ENCODE results near the gene PACSIN2.
A peak's percentile ranks its signal among the peaks of the same experiment; 100 is the strongest.
"Not testable (repeated sequence)": the region's sequence is repeated elsewhere in the genome, so short reads cannot be mapped to it uniquely, and the experiment has no call there.

Gene PACSIN2

GRCh38 chr22:42991010-42991651 is 23.8 kb downstream of the PACSIN2 start:
- DNase-seq, result no peak

- peak; percentile 20 for DNase-seq
These were observed 24.7 kb downstream of the PACSIN2 start for GRCh38 chr22:42990131-42990838.

DNA sequence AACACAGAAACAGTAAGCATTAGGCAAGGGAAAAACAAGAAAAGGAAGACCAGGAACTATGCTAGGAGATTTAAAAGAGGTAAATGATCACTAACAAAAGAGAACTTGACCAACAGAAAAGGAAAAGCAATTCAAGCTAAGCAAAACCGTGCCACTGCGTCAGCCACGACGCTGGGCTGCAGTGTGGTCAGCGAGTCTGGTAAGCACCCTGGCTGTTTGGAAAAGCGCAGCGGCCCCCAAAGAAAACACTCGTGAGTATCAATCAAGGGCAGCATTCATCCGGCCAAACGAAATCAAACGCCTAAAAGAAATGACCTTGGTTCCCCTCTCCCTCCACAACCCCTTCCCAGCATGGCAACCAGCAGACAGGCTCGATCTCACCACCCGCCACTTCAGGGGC is 28.8 kb downstream of the PACSIN2 start:
- DNase-seq, result no peak

- no peak for DNase-seq
These were observed 29.4 kb downstream of the PACSIN2 start for GRCh38 chr22:42985531-42985905.

GRCh38 chr22:42984814-42985530 is 30.0 kb downstream of the PACSIN2 start:
- no peak for DNase-seq

DNA sequence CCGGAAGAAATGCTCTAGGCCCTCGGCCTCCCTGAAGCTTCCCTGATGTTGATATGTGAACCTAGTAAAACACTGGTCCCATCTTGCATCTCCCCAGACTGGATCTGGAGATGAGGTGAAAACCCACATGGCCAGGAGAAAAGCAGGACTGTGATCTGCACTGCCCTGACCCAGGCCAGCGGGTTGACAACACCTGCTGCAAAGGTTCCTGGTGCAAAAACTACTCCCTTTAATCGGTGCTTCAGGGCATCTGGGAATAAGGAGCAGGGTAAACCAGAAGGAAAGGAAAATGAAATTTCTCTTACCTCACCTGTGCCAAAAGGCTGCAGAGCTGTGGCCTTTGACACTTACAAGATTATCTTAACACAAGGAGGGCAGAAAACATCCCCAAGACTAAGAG is 30.6 kb downstream of the PACSIN2 start:
- DNase-seq, result peak; percentile 23

DNA sequence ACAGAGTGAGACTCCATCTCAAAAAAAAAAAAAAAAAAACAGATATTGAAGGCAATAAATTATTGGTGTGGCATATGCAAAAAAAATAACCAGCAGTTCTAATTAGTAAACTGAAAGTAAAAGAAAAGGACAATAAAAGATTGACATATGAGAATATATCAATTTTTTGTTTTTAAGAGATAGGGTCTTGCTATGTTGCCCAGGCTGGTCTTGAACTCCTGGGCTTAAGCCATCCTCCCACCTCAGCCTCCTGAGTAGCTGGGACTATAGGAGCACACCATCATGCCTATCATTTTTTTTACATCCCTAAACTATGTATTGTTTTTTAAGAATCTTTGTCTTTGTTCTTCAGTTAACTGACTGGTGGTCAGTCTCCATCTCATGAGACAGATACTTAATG is 31.5 kb downstream of the PACSIN2 start:
- DNase-seq, result no peak

DNA sequence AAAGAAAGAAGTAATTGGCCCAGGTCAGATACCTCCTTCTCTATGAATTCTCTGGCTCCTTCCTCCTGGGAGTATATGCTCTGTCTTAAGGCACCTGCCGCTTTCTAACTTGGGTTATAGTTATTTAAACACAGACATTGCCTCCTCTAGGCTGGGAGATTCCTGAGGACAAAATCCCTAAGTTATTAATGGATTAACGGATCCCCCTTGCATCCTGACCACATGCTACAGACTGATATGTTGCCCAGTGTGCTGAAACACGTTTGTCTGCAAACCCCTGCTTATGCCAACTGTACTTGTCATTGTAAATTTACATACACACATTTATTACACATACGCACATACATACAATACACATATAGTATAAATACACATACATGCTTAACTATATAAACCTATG is 35.3 kb downstream of the PACSIN2 start:
- peak; percentile 85 for DNase-seq

DNA sequence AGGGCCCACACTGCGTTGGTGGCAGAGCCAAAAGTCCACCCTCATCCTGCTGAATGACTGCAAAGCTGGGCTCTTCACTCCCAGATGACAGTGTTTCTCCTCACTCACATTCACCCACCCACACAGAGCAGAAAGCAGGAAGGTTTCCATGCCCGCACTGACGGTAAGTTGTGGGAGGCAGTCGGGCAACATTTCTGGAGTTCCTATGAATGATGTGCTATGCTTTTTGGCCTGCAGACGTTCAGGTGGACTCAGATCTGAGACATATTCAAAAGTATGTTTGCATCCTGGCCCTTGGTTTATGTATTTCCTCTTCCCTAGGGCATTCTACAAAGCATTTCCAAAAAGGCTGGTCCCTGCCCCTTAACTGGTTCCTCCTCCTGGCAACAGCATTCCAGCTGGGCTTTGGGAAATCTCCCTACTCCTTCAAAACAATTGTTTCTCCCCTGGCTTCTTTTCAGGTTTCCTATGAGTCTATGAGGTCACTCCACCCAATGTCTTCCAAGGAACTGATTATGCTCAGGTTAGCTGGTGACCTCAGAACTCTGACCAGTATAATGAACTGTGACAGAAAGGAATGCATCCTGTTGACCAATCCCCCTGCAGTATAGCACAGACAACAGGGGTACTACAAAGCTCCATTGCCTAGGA is 36.4 kb downstream of the PACSIN2 start:
- no peak for DNase-seq

DNA sequence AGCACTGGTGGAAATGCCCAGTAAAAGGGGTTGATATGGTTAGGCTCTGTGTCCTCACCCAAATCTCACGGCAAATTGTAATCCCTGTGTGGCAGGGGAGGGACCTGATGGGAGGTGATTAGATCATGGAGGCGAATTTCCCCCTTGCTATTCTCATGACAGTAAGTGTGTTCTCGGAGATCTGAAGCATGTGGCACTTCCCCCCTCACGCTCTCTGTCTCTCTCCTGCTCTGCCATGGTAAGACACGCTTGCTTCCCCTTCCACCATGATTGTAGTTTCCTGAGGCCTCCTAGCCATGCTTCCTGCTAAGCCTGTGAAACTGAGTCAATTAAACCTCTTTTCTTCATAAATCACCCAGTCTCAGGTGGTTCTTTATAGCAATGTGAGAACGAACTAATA is 37.4 kb downstream of the PACSIN2 start:
- peak; percentile 77 for DNase-seq

DNA sequence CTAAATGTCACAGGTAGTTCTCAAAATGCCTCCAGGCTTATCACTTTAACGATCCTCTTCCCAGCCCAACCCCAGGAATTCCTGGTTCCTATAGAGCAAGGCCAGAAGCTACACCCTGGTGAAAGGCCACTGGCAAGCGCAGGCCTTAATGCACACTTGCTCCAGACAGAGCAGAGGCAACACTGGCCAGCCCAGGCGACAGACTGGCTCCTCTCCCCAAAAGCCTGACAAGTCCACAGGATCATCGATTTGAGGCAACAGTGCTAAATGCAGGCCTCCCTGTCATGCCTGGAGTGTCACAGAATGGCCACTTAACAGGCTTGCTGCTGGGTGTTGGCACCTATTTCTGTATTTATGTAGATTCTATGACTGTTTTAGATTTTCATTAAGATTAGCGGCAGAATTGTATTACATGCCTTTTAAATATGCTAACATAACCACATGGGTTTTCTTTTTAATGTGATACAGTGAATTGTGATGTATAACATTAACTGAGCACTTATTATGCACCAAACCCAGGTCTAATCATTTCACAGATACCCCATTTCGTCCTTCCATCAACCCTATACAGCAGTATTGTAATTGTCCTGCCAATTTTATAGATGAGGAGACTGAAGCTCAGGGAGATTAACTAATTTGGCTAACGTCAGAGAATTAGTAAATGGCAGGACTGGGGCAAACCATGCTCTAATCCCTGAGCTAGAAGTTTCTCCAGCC is 38.6 kb downstream of the PACSIN2 start:
- peak; percentile 50 for DNase-seq

DNA sequence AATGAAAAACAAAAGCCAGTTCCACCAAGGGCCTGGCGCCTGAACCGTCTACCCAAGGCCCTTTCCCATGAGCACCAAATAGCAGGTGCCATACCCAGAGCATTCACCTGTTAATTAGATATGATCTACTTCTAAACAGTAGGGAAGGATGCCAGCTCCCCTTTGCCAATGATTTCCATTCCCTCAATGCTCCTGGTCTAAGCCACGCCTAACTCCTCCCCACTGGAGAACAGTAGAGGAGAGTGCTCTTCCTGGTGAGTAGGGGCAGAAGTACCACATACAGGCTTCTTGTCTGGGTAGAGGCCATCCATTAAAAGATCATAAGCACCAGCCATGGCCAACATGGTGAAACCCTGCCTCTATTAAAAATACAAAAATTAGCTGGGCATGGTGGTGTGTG is 40.7 kb downstream of the PACSIN2 start:
- no peak for DNase-seq

- DNase-seq, result no peak
These were observed 41.4 kb downstream of the PACSIN2 start for GRCh38 chr22:42973536-42973881.

GRCh38 chr22:42972649-42973535 is 42.1 kb downstream of the PACSIN2 start:
- DNase-seq, result no peak

GRCh38 chr22:42971473-42971860 is 43.5 kb downstream of the PACSIN2 start:
- DNase-seq, result not testable (repeated sequence)

GRCh38 chr22:42970029-42970428 is 44.9 kb downstream of the PACSIN2 start:
- DNase-seq, result no peak

DNA sequence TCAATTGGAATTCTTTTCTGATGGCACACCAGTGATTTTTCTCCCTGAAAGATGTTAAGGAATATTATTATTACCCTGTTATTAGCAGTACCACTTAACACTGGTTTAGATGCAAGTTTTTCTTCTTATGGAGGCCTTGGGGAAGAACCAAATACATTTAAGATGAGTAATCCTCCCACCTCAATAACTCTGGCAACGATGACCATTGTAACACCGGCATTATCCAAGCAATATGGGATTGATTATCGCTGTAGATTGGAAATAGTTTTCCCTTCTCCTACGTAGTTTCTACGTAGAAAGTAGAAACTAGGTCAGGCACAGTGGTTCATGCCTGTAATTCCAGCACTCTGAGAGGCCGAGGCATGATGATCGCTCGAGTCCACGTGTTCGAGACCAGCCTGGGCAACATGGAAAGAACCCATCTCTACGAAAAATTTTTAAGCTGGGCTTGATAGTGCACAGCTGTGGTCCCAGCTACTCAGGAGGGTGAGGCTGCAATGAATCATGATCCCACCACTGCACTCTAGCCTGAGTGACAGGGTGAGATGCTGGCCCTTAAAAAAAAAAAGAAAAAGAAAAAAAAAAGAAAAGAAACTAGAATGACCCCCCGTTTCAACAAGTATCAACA is 45.5 kb downstream of the PACSIN2 start:
- no peak for DNase-seq

- no peak for DNase-seq
These were observed 47.0 kb downstream of the PACSIN2 start for GRCh38 chr22:42967933-42968332.

GRCh38 chr22:42967005-42967404 is 47.9 kb downstream of the PACSIN2 start:
- peak; percentile 7 for DNase-seq

- peak; percentile 78 for DNase-seq
These were observed 48.5 kb downstream of the PACSIN2 start for GRCh38 chr22:42966497-42966896.

- peak; percentile 15 for DNase-seq
These were observed 49.8 kb downstream of the PACSIN2 start for GRCh38 chr22:42964994-42965699.
